GM12873 (cell line): ENCODE data around the gene ANKRD39.

ENCODE experiments used
- TF ChIP-seq, protein P1 (sequence below): IDR thresholded peaks from 2 replicates; pipeline ENCODE4 v1.5.1; 2012; ENCODE audit warnings: low read depth, mild to moderate bottlenecking, moderate library complexity, low read length, control low read depth; ENCODE audit not compliant: insufficient read depth; ENCODE audit errors: missing control alignments

The ANKRD39 gene

DNA sequence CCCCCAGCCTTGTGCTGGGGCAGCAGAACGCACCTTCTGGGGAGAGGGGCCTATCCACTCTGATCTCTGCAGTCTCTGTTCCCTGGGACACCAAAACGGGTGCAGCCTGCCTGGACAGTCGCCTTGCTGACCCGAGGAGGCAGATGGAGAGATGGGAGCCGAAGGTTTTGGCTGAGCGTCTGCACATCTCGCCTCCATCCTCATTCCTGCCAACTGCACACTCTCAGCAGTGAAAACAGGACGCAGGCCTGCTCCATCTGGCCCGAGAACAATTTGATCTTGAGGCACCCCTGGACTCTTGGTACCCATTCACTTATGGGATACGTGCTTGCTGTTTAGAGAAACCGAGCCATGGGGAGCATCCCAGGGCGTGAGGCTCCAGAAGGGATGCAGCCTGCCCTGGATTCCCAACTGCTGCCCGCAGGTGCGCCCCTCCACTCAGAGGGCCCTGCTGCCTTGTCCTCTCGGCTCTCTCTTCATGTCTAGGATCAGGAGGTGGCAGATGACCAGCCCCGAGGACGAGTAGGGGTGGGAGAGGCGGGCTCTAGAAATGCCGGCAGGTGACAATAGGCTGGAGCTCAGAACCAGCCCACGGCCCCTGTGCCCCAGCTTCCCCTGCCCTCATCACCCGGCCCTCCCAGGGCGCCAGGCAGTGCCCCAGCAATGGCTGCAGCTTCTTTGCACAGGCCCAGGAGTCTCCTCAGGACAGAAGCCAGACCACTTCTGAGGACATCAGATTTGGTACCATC, 21.2 kb upstream of the ANKRD39 start:
- TF ChIP-seq, protein P1, sequence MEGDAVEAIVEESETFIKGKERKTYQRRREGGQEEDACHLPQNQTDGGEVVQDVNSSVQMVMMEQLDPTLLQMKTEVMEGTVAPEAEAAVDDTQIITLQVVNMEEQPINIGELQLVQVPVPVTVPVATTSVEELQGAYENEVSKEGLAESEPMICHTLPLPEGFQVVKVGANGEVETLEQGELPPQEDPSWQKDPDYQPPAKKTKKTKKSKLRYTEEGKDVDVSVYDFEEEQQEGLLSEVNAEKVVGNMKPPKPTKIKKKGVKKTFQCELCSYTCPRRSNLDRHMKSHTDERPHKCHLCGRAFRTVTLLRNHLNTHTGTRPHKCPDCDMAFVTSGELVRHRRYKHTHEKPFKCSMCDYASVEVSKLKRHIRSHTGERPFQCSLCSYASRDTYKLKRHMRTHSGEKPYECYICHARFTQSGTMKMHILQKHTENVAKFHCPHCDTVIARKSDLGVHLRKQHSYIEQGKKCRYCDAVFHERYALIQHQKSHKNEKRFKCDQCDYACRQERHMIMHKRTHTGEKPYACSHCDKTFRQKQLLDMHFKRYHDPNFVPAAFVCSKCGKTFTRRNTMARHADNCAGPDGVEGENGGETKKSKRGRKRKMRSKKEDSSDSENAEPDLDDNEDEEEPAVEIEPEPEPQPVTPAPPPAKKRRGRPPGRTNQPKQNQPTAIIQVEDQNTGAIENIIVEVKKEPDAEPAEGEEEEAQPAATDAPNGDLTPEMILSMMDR: no peak

DNA sequence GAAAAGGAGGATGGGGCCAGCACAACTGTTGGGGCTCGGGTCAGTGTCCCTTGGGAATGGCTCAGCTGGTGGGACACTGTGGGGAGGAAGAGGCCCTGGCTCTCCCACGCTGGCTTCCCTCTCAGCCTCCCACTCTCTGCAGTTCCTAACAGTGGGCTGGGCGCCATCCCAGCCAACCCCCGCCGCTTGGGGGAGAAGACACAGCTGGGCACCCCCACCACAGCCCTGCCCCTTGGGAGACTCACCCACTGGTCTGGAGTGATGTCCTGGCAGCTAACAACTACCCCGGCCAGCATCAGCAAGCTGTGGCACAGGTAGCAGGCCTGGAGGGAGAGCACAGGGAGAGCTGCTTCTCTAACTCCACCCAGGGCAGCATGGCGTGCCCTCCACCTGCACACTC, 20.4 kb upstream of the ANKRD39 start:
- TF ChIP-seq, protein P1: no peak

GRCh38 chr2:96877631-96878092, 19.8 kb upstream of the ANKRD39 start:
- TF ChIP-seq, protein P1: no peak

DNA sequence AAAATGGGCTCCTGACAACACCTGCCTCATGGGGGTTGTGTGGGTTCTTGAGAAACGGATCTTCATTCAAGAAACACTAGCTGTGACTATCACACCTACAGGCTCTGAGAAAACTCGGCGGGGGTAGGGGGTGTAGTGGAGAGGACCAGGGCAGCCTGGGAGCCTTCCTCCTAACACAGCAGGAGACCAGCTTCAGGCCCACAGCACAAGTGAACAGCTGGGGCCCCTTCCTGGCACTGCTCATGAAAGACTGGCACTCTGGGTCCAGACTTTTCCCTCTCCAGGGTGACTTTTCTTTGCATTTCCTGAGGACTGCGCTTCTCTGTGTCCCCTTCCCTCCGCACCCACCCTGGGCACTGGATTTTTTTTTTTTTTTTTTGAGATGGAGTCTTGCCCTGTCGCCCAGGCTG, 19.2 kb upstream of the ANKRD39 start:
- TF ChIP-seq, protein P1: no peak

GRCh38 chr2:96876269-96877041, 18.6 kb upstream of the ANKRD39 start:
- TF ChIP-seq, protein P1: no peak

- TF ChIP-seq, protein P1: no peak
Observed at GRCh38 chr2:96875498-96876268, 17.9 kb upstream of the ANKRD39 start.

- TF ChIP-seq, protein P1: no peak
Observed at GRCh38 chr2:96874198-96874831, 16.5 kb upstream of the ANKRD39 start.
